GM12878 (cell line): Measurements from ENCODE around the gene SORT1. TPM values are rescaled to one million over a fixed set of nuclear protein-coding genes. Genes with fewer than 3 reads are reported as not detected.

Source experiments
- ATAC-seq: fragments of 200-7000 bp; cut with Tn5 transposase; 3 replicates; pipeline ENCODE4 v1.9.1; 2020; ENCODE audit warnings: mild to moderate bottlenecking, moderate library complexity
- BruUV-seq: library from RNA; stranded (reverse); fragments of 400-500 nt; replicated peaks from 2 replicates; lab custom pipeline; 2021; lab: Mats Ljungman, UMichigan
- CTCF ChIA-PET: fragments of 300-600 bp; sonication (Branson Sonifier 250); formaldehyde crosslinking; extraction: SDS; loops from one replicate; lab custom pipeline; 2021; ENCODE audit warnings: inconsistent platforms; lab: Yijun Ruan, JAX
- POLR2A ChIA-PET: fragments of 350-600 bp; formaldehyde crosslinking; extraction: SDS; loops from one replicate; lab custom pipeline; 2021; ENCODE audit warnings: inconsistent platforms; lab: Charles Lee
- RAD21 ChIA-PET: fragments of 300-600 bp; sonication (Branson Sonifier 250); formaldehyde crosslinking; loops from one replicate; lab custom pipeline; 2023; ENCODE audit warnings: antibody characterized with exemption; ENCODE audit not compliant: unreplicated experiment; lab: Charles Lee
- SMC1A ChIA-PET: fragments of 300-600 bp; sonication (Branson Sonifier 250); formaldehyde crosslinking; loops from one replicate; lab custom pipeline; 2023; ENCODE audit not compliant: unreplicated experiment, uncharacterized antibody; lab: Charles Lee
- DNase-seq: peaks from one replicate; pipeline ENCODE4 v3.0.0-alpha.2; 2011; ENCODE audit warnings: low read depth, low spot score
- FAIRE-seq: peaks from 3 replicates; lab custom pipeline; 2011; peaks lifted over from hg19 to GRCh38; lab: Jason Lieb, UNC
- H2AFZ ChIP-seq: 2 replicates; pipeline ENCODE4 v1.6.0; 2011; ENCODE audit warnings: low read depth, low read length, control low read depth; ENCODE audit not compliant: control insufficient read depth
- H3K27ac ChIP-seq: 2 replicates; pipeline ENCODE4 v1.5.1; 2011; ENCODE audit warnings: control low read depth; ENCODE audit not compliant: control insufficient read depth, insufficient read depth
- H3K27me3 ChIP-seq, 2 experiments: replicated peaks in 1 of 2; 2 replicates each; pipeline versions ENCODE4 v1.6.0 to v1.6.1; 2011; ENCODE audit warnings: low read length in 1 of 2; ENCODE audit not compliant: control insufficient read depth in 2 of 2, insufficient read depth in 2 of 2
- H3K36me3 ChIP-seq, 2 experiments: 2 replicates each; pipeline ENCODE4 v1.5.1; 2011; ENCODE audit warnings: low read length in 1 of 2; ENCODE audit not compliant: control insufficient read depth in 2 of 2, insufficient read depth in 2 of 2
- H3K4me1 ChIP-seq: 2 replicates; pipeline ENCODE4 v1.6.1; 2011; ENCODE audit warnings: mild to moderate bottlenecking, low read length, moderate library complexity, mixed read lengths; ENCODE audit not compliant: control insufficient read depth, insufficient read depth
- H3K4me2 ChIP-seq: 2 replicates; pipeline ENCODE4 v1.6.0; 2011; ENCODE audit warnings: control low read depth; ENCODE audit not compliant: control insufficient read depth, insufficient read depth
- H3K4me3 ChIP-seq: fragments of 200-600 bp; sonication (generic); 2 replicates; pipeline ENCODE4 v1.5.1; 2016
- H3K79me2 ChIP-seq: 2 replicates; pipeline ENCODE4 v1.6.0; 2011; ENCODE audit warnings: low read length; ENCODE audit not compliant: control insufficient read depth, insufficient read depth
- H3K9ac ChIP-seq: 2 replicates; pipeline ENCODE4 v1.8.0; 2011; ENCODE audit warnings: low read length, control low read depth, mixed read lengths; ENCODE audit not compliant: control insufficient read depth, insufficient read depth
- H3K9me3 ChIP-seq: replicated peaks from 3 replicates; pipeline ENCODE4 v1.5.1; 2011; ENCODE audit warnings: mild to moderate bottlenecking, low read length; ENCODE audit not compliant: control insufficient read depth, insufficient read depth
- H4K20me1 ChIP-seq: 2 replicates; pipeline ENCODE4 v1.6.0; 2011; ENCODE audit not compliant: control insufficient read depth, insufficient read depth
- E2F4 ChIP-seq: IDR thresholded peaks from 2 replicates; pipeline ENCODE4 v1.6.1; 2012; ENCODE audit warnings: low read depth, low read length, improper control_type of control experiment
- GABPA ChIP-seq: IDR thresholded peaks from 2 replicates; pipeline ENCODE4 v1.6.1; 2014; ENCODE audit warnings: antibody characterized with exemption, low read depth, mild to moderate bottlenecking, inconsistent platforms
- GATAD2B ChIP-seq: fragments of 450-650 bp; conservative IDR thresholded peaks from 2 replicates; pipeline ENCODE4 v1.6.1; 2017; ENCODE audit warnings: low read depth, mild to moderate bottlenecking, moderate library complexity
- KDM1A ChIP-seq: fragments of 200-600 bp; sonication (generic); IDR thresholded peaks from 2 replicates; pipeline ENCODE4 v1.6.1; 2016; ENCODE audit warnings: borderline replicate concordance
- MTA2 ChIP-seq: fragments of 450-650 bp; IDR thresholded peaks from 2 replicates; pipeline ENCODE4 v1.6.1; 2016; ENCODE audit warnings: low read depth, mild to moderate bottlenecking, moderate library complexity
- PAX5 ChIP-seq: IDR thresholded peaks from 2 replicates; pipeline ENCODE4 v1.6.1; 2011; ENCODE audit warnings: low read depth, low read length, borderline replicate concordance
- POLR2A ChIP-seq: IDR thresholded peaks from 2 replicates; pipeline ENCODE4 v1.6.1; 2011; ENCODE audit warnings: low read depth, mild to moderate bottlenecking, low read length
- POLR2AphosphoS2 ChIP-seq: IDR thresholded peaks from 2 replicates; pipeline ENCODE4 v1.6.1; 2011; ENCODE audit warnings: low read depth, mild to moderate bottlenecking, low read length, improper control_type of control experiment, moderate library complexity
- RAD51 ChIP-seq: fragments of 450-650 bp; IDR thresholded peaks from 2 replicates; pipeline ENCODE4 v1.6.1; 2016; ENCODE audit warnings: moderate library complexity, mild to moderate bottlenecking, inconsistent platforms
- SKIL ChIP-seq: fragments of 450-650 bp; IDR thresholded peaks from 2 replicates; pipeline ENCODE4 v1.6.1; 2017; ENCODE audit warnings: mild to moderate bottlenecking, low read depth, inconsistent platforms; ENCODE audit not compliant: poor library complexity, severe bottlenecking
- TCF3 ChIP-seq: IDR thresholded peaks from 2 replicates; pipeline ENCODE4 v1.6.1; 2012; ENCODE audit warnings: low read depth, mild to moderate bottlenecking, low read length, borderline replicate concordance; ENCODE audit not compliant: insufficient read depth
- USF2 ChIP-seq: IDR thresholded peaks from 2 replicates; pipeline ENCODE4 v1.6.1; 2011; ENCODE audit warnings: low read depth, low read length, improper control_type of control experiment, borderline replicate concordance
- ZNF274 ChIP-seq: IDR thresholded peaks from one replicate; pipeline ENCODE4 v1.8.0; 2011; ENCODE audit not compliant: insufficient read length, insufficient read depth
- ZSCAN29 ChIP-seq: fragments of 450-650 bp; IDR thresholded peaks from 2 replicates; pipeline ENCODE4 v1.6.1; 2017; ENCODE audit warnings: mild to moderate bottlenecking, moderate library complexity
- ZZZ3 ChIP-seq: IDR thresholded peaks from 2 replicates; pipeline ENCODE4 v1.6.1; 2011; ENCODE audit warnings: low read depth; ENCODE audit not compliant: control insufficient read depth, insufficient read length
- WGBS: methylation state at CpG from one replicate; pipeline ENCODE4 v1.1.6; 2016; ENCODE audit warnings: low lambda C conversion rate; ENCODE audit not compliant: insufficient replicate concordance, insufficient coverage; ENCODE audit errors: missing lambda C conversion rate; 5-methylcytosine and 5-hydroxymethylcytosine counted together
- in situ Hi-C: fragments of 300-500 bp; cut with MboI; formaldehyde crosslinking; loops from 9 replicates; pipeline ENCODE4 v1.14.3; 2018; ENCODE audit warnings: mixed read lengths
- intact Hi-C: fragments of 100-400 bp; cut with micrococcal nuclease; formaldehyde crosslinking; loops from one replicate; pipeline ENCODE4 v1.14.2; 2022; ENCODE audit not compliant: unreplicated experiment
- polyA plus RNA-seq, 11 experiments: library from polyadenylated mRNA; depleted of rRNA in 4 of 11; unstranded in 6 of 11; stranded (reverse) in 5 of 11; fragments of >200 nt; fragmentation: Nextera tagmentation in 4 of 11; fragmentation: Illumina TruSeq in 1 of 11; extraction: Ambion mirVana in 4 of 11; extraction: Trizol in 1 of 11; gene quantifications; 1 replicate in 1 of 11; 2 replicates in 10 of 11; pipeline versions ENCODE4 v1.2.1 to v1.2.3, GENCODE V29; 2011 to 2016; ENCODE audit warnings: inconsistent platforms in 2 of 11, missing spikeins in 2 of 11, low read depth in 1 of 11
- total RNA-seq, 4 experiments: library from RNA; depleted of rRNA in 3 of 4; stranded (reverse); fragments of >200 nt in 3 of 4; fragmentation: Illumina TruSeq in 1 of 4; extraction: Trizol in 1 of 4; gene quantifications; 2 replicates each; pipeline versions ENCODE4 v1.2.1 to v1.2.3, GENCODE V29; 2013 to 2021

Gene SORT1
- total and polyA plus RNA-seq, 10 of the 15 experiments (the other 5 are each of a cell fraction or from before 2014, with no cell fraction given): 0.06 to 1.9 (median 0.33) TPM; not detected in 1

GRCh38 chr1:109441069-109441468 is 43.4 kb upstream of the SORT1 start:
- no peak overlapping the region for H3K9ac ChIP-seq
- SMC1A ChIA-PET: interaction anchor here (0.6 kb wide), 1 partner anchor 123 kb away, joined by 3 read pairs; no protein-coding TSS in a partner anchor
- DNase-seq: no peak
- no peaks in the 10 kb centered on the region for H3K36me3 ChIP-seq
- H3K4me1 ChIP-seq: no peaks in the 10 kb centered on the region
- intact Hi-C loops (no loop called here), in situ Hi-C loops (no loop called here)
- TF ChIP-seq MTA2 (no peak), SKIL (no peak), RAD51 (no peak), KDM1A (no peak), E2F4 (no peak), ZZZ3 (no peak), PAX5 (no peak), POLR2AphosphoS2 (no peak), GABPA (no peak), ZSCAN29 (no peak), TCF3 (no peak), ZNF274 (no peak), USF2 (no peak), GATAD2B (no peak), POLR2A (no peak)
- no peaks in the 10 kb centered on the region for H4K20me1 ChIP-seq
- BruUV-seq: no TSS peak
- RAD21 ChIA-PET: no interaction called here
- no peaks in the 10 kb centered on the region for H3K79me2 ChIP-seq
- H3K27ac ChIP-seq: no peak overlapping the region
- H3K4me3 ChIP-seq: no peak overlapping the region
- CTCF ChIA-PET: interaction anchor here (0.6 to 0.7 kb wide), 2 partner anchors 91 to 107 kb away, joined by 3 read pairs; partner anchors contain the start of gene GNAI3
- 0% methylated on average over 1 of the region's 1 CpG for WGBS
- no peak overlapping the region for H2AFZ ChIP-seq
- H3K27me3 ChIP-seq: no peaks in the 10 kb centered on the region
- no peaks in the 10 kb centered on the region; the same call in 2 of the 3 replicates for H3K9me3 ChIP-seq
- H3K4me2 ChIP-seq: no peak overlapping the region
- no peak for ATAC-seq
- FAIRE-seq: no peak
- POLR2A ChIA-PET: no interaction called here
